Heart right ventricle (tissue), 16 donors: ENCODE data around the gene CLEC16A. TPM values are rescaled to one million over a fixed set of nuclear protein-coding genes. Genes with fewer than 3 reads are reported as not detected.

ENCODE experiments used
- ATAC-seq, 8 donors: fragments of 200-7000 bp; cut with Tn5 transposase; one replicate each; pipeline ENCODE4 v1.9.1; 2020; ENCODE audit warnings: mild to moderate bottlenecking in 8 of 8, moderate library complexity in 8 of 8, moderate number of reproducible peaks in 1 of 8
- DNase-seq, 2 donors: peaks; one replicate each; pipeline ENCODE4 v3.0.0-alpha.2; 2020
- H3K27ac ChIP-seq, 10 donors: fragments of 200-600 bp; sonication (generic) in 2 of 10; one replicate each; pipeline versions ENCODE4 v1.5.0 to v1.8.0; 2020 to 2022; ENCODE audit warnings: mild to moderate bottlenecking in 3 of 10
- H3K27me3 ChIP-seq, 7 donors: fragments of 200-600 bp; one replicate each; pipeline ENCODE4 v1.8.0; 2021 to 2022; ENCODE audit warnings: mild to moderate bottlenecking in 2 of 7
- H3K36me3 ChIP-seq, 9 donors: fragments of 200-600 bp; sonication (generic) in 1 of 9; one replicate each; pipeline versions ENCODE4 v1.5.0 to v1.8.0; 2020 to 2022; ENCODE audit warnings: mild to moderate bottlenecking in 2 of 9
- H3K4me1 ChIP-seq, 9 donors: fragments of 200-600 bp; sonication (generic) in 1 of 9; one replicate each; pipeline versions ENCODE4 v1.5.0 to v1.8.0; 2020 to 2022; ENCODE audit warnings: mild to moderate bottlenecking in 4 of 9
- H3K4me3 ChIP-seq, 10 donors: fragments of 200-600 bp; sonication (generic) in 2 of 10; one replicate each; pipeline versions ENCODE4 v1.5.0 to v1.8.0; 2020 to 2022; ENCODE audit warnings: mild to moderate bottlenecking in 7 of 10, moderate library complexity in 2 of 10
- H3K9me3 ChIP-seq, 11 donors: fragments of 200-600 bp in 10 of 11; sonication (generic) in 2 of 11; one replicate each; pipeline versions ENCODE4 v1.5.0 to v1.8.0; 2013 to 2022; ENCODE audit warnings: mild to moderate bottlenecking in 2 of 11, control low read depth in 1 of 11, moderate library complexity in 1 of 11
- WGBS, 2 donors: extraction: QIAGEN DNeasy Blood & Tissue Kit; methylation state at CpG; one replicate each; pipeline ENCODE4 v1.1.7; 2013; ENCODE audit warnings: inconsistent platforms in 1 of 2; 5-methylcytosine and 5-hydroxymethylcytosine counted together
- intact Hi-C, 10 donors: fragments of 100-400 bp; cut with DNase I; formaldehyde crosslinking; loops; one replicate each; pipeline versions ENCODE4 v1.11.1 to v1.14.2; 2022
- polyA plus RNA-seq, 2 donors: library from polyadenylated mRNA; stranded (reverse); fragments of 200-250 nt; gene quantifications; one replicate each; pipeline ENCODE4 v1.2.3, GENCODE V29; 2013
- total RNA-seq, 10 donors: library from RNA; stranded (reverse); fragmentation: NEBNext Ultra II Directional in 3 of 10; extraction: Animal tissue kit (Norgen Biotek cat#: 25700) in 3 of 10; gene quantifications; one replicate each; pipeline versions ENCODE4 v1.2.1 to v1.2.4, GENCODE V29; 2021 to 2023
- TF ChIP-seq, protein P1 (sequence below), 9 donors: fragments of 200-600 bp; sonication (generic) in 2 of 9; IDR thresholded peaks; one replicate each; pipeline versions ENCODE4 v1.5.0 to v1.8.0; 2021 to 2022; ENCODE audit warnings: antibody characterized with exemption in 9 of 9, mild to moderate bottlenecking in 5 of 9, moderate library complexity in 1 of 9
- donor health status: Arrhythmogenic right ventricular cardiomyopathy.
- donor health status: ischemic (EF 13 %, LVEDD 7.1; RV severe dilation, severe dysfunction).
- donor health status: healthy with polysubstance abuse.
- donor health status: DM: no; HTN: yes; CAD: no.
- donor health status: DM: no; HTN: no; CAD: no.
- donor health status: ischemic (EF 25% LVEDD 6.9; RV normal size, moderate dysfunction).
- donor health status: ischemic (EF 25% LVEDD 5.7; RV mildly dilated, moderate dysfunction).
- donor health status: healthy.
- donor health status: DM: yes; HTN: yes; CAD: no.
- donor health status: Ischemic cardiomyopathy.
- donor health status: ischemic (EF 35%, LVEDD 5.7; RV mildly dilated, moderate dysfunction).
- donor health status: nonischemic (EF 11% LVEDD 7.7; RV severe dilation, severe dysfunction).
- donor health status: DM: yes; HTN: yes; CAD: no.
- donor health status: PGD.
- donor health status: ischemic (EF 29% LVEDD 5.4; RV normal size, mild dysfunction).
- donor health status: nonischemic (EF 23%, LVEDD 6.1; RV moderate dilation, normal function).

CLEC16A gene
- total and polyA plus RNA-seq, 12 donors = 12.1 to 30.8 (median 23.0) TPM

GRCh38 chr16:11066261-11066870 is 122.0 kb downstream of the CLEC16A start:
- ATAC-seq = no peak
- Histone ChIP-seq H3K36me3 (peaks cover 0 to 83% (median 8%) of the 10 kb centered on the region in 9 donors), H3K4me1 (no peaks in the 10 kb centered on the region), H3K27me3 (no peaks in the 10 kb centered on the region), H3K4me3 (no peak overlapping the region), H3K9me3 (no peaks in the 10 kb centered on the region), H3K27ac (no peak overlapping the region)
- no peak for DNase-seq
- intact Hi-C loops = no loop called here
- TF ChIP-seq, protein P1, sequence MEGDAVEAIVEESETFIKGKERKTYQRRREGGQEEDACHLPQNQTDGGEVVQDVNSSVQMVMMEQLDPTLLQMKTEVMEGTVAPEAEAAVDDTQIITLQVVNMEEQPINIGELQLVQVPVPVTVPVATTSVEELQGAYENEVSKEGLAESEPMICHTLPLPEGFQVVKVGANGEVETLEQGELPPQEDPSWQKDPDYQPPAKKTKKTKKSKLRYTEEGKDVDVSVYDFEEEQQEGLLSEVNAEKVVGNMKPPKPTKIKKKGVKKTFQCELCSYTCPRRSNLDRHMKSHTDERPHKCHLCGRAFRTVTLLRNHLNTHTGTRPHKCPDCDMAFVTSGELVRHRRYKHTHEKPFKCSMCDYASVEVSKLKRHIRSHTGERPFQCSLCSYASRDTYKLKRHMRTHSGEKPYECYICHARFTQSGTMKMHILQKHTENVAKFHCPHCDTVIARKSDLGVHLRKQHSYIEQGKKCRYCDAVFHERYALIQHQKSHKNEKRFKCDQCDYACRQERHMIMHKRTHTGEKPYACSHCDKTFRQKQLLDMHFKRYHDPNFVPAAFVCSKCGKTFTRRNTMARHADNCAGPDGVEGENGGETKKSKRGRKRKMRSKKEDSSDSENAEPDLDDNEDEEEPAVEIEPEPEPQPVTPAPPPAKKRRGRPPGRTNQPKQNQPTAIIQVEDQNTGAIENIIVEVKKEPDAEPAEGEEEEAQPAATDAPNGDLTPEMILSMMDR (IDR thresholded peaks at IDR 0.05) = no peak
- 84 to 88% methylated on average over 14 of the region's 14 CpGs for WGBS, 2 donors

DNA sequence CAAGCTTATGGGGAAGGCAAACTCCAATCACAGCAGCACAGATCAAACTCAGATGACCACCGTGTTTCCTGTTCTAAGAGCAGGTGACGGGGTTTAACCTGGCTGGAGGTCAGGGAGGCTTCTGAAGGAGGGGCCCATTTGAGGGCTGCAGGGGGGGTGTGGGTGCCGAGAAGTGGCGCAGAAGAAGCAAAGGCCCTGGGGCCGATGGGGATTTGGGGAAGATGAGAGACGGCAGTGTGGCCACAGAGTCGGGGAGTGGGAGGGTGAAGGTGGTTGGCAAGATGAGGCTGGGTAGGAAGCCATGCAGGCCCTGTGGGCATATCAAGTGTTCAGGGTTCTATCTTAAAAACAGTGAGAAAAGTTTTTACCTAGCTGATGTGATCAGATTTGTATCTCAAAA is 122.9 kb downstream of the CLEC16A start:
- TF ChIP-seq, protein P1 (IDR thresholded peaks at IDR 0.05) = no peak
- Histone ChIP-seq H3K27me3 (no peaks in the 10 kb centered on the region), H3K27ac (no peak overlapping the region), H3K36me3 (peaks cover 0 to 83% (median 7%) of the 10 kb centered on the region in 9 donors), H3K9me3 (no peaks in the 10 kb centered on the region), H3K4me1 (no peaks in the 10 kb centered on the region), H3K4me3 (no peak overlapping the region)
- no peak for DNase-seq
- no peak for ATAC-seq
- 94 to 95% methylated on average over 7 of the region's 7 CpGs for WGBS, 2 donors
- intact Hi-C loops = no loop called here

DNA sequence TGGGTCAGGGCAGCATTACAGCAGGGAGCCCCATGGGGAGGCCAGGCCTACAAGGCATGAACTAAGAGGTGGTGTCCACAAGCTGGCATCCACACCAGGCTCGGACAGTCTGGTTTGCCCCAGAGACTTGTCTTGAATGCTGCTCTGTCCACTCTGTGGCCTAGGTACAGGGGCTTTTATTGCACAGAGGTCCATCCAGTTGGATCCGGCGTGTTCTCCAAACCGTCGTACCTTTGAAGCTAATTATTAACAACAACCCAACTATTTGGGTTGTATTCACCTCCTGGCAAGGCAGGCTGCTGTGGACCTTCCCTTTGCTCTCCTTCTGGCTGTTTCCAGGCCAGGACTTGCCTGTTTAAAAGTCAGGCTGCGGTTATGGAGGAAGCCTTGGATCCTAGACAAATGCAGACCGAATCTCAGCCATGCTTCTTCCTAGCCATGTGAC is 123.4 kb downstream of the CLEC16A start:
- H3K27me3 ChIP-seq = no peaks in the 10 kb centered on the region
- no peak for ATAC-seq
- no peak overlapping the region for H3K27ac ChIP-seq
- H3K4me1 ChIP-seq = no peaks in the 10 kb centered on the region
- peaks cover 0 to 85% (median 7%) of the 10 kb centered on the region in 9 donors for H3K36me3 ChIP-seq
- no peak for DNase-seq
- intact Hi-C loops = no loop called here
- WGBS, 2 donors = 94 to 96% methylated on average over 7 of the region's 7 CpGs
- no peaks in the 10 kb centered on the region for H3K9me3 ChIP-seq
- H3K4me3 ChIP-seq = no peak overlapping the region
- TF ChIP-seq, protein P1 (IDR thresholded peaks at IDR 0.05) = no peak

GRCh38 chr16:11071829-11072228 is 127.5 kb downstream of the CLEC16A start:
- Histone ChIP-seq H3K36me3 (peaks cover 0 to 57% (median 0%) of the 10 kb centered on the region in 9 donors), H3K27me3 (no peaks in the 10 kb centered on the region), H3K4me3 (no peak overlapping the region), H3K27ac (no peak overlapping the region), H3K9me3 (no peaks in the 10 kb centered on the region), H3K4me1 (no peaks in the 10 kb centered on the region)
- 87 to 97% methylated on average over 5 of the region's 5 CpGs for WGBS, 2 donors
- TF ChIP-seq, protein P1 (IDR thresholded peaks at IDR 0.05) = no peak
- intact Hi-C loops = loop anchor here in 1 of 10 donors (2.0 kb wide), 1 partner anchor 27 kb away; no protein-coding TSS in a partner anchor
- DNase-seq = no peak
- no peak for ATAC-seq
